ENCODE data around the gene TSR3.

Gene TSR3

GRCh38 chr16:1350691-1351090 is 987 bp downstream of the TSR3 start:
- no peak for TF ChIP-seq EZH2phosphoT487 (IDR thresholded peaks at IDR 0.05; ENCODE audit: borderline replicate concordance)
- no peak for TF ChIP-seq CTCF (conservative IDR thresholded peaks at IDR 0.05; ENCODE audit: low read length)
- no peaks in the 10 kb centered on the region for H3K27me3 ChIP-seq (ENCODE audit: insufficient read depth, low read length, poor library complexity, severe bottlenecking)
- H3K36me3 ChIP-seq (ENCODE audit: insufficient read depth, low read length), result no peaks in the 10 kb centered on the region
- no peaks in the 10 kb centered on the region for H3F3A ChIP-seq (ENCODE audit: low read depth)
- H3K79me2 ChIP-seq (ENCODE audit: insufficient read depth, low read length), result peaks cover 11% of the 10 kb centered on the region; the same call in 1 of the 2 replicates
- peak overlapping the region; percentile 76 for H3K4me2 ChIP-seq (ENCODE audit: low read depth, low read length, poor library complexity, severe bottlenecking)
- no peaks in the 10 kb centered on the region for H3K9me3 ChIP-seq (ENCODE audit: insufficient read depth, low read depth, low read length)
- H3K4me1 ChIP-seq (ENCODE audit: insufficient read depth, low read length, poor library complexity, severe bottlenecking), result no peaks in the 10 kb centered on the region
- no peaks in the 10 kb centered on the region for H4K20me1 ChIP-seq (ENCODE audit: insufficient read depth, low read length, poor library complexity, severe bottlenecking)
- H3K9me2 ChIP-seq (replicated peaks; ENCODE audit: low read depth, low read length), result no peaks in the 10 kb centered on the region
- peak overlapping the region; percentile 78 for H3K4me3 ChIP-seq (ENCODE audit: low read length, poor library complexity, severe bottlenecking)
- peak overlapping the region; percentile 72 for H3K9ac ChIP-seq (ENCODE audit: low read depth, low read length, poor library complexity, severe bottlenecking)
- no peak overlapping the region for H2AFZ ChIP-seq (ENCODE audit: low read length)

GRCh38 chr16:1349951-1350350 is 1.7 kb downstream of the TSR3 start:
- TF ChIP-seq EZH2phosphoT487 (IDR thresholded peaks at IDR 0.05; ENCODE audit: borderline replicate concordance), result no peak
- Histone ChIP-seq H3K9me3 (ENCODE audit: insufficient read depth, low read depth, low read length) (no peaks in the 10 kb centered on the region), H3K9ac (ENCODE audit: low read depth, low read length, poor library complexity, severe bottlenecking) (no peak overlapping the region), H3K27me3 (ENCODE audit: insufficient read depth, low read length, poor library complexity, severe bottlenecking) (no peaks in the 10 kb centered on the region), H3K4me2 (ENCODE audit: low read depth, low read length, poor library complexity, severe bottlenecking) (peak overlapping the region; percentile 76), H2AFZ (ENCODE audit: low read length) (no peak overlapping the region), H3K79me2 (ENCODE audit: insufficient read depth, low read length) (peaks cover 11% of the 10 kb centered on the region; the same call in 1 of the 2 replicates), H3K4me1 (ENCODE audit: insufficient read depth, low read length, poor library complexity, severe bottlenecking) (no peaks in the 10 kb centered on the region), H3K4me3 (ENCODE audit: low read length, poor library complexity, severe bottlenecking) (no peak overlapping the region), H4K20me1 (ENCODE audit: insufficient read depth, low read length, poor library complexity, severe bottlenecking) (no peaks in the 10 kb centered on the region), H3F3A (ENCODE audit: low read depth) (no peaks in the 10 kb centered on the region), H3K9me2 (replicated peaks; ENCODE audit: low read depth, low read length) (no peaks in the 10 kb centered on the region), H3K36me3 (ENCODE audit: insufficient read depth, low read length) (no peaks in the 10 kb centered on the region)

- Histone ChIP-seq H3F3A (ENCODE audit: low read depth) (no peaks in the 10 kb centered on the region), H3K4me3 (ENCODE audit: low read length, poor library complexity, severe bottlenecking) (no peak overlapping the region), H3K9me3 (ENCODE audit: insufficient read depth, low read depth, low read length) (no peaks in the 10 kb centered on the region), H3K9me2 (replicated peaks; ENCODE audit: low read depth, low read length) (no peaks in the 10 kb centered on the region), H4K20me1 (ENCODE audit: insufficient read depth, low read length, poor library complexity, severe bottlenecking) (no peaks in the 10 kb centered on the region), H3K4me2 (ENCODE audit: low read depth, low read length, poor library complexity, severe bottlenecking) (no peak overlapping the region), H3K4me1 (ENCODE audit: insufficient read depth, low read length, poor library complexity, severe bottlenecking) (no peaks in the 10 kb centered on the region), H2AFZ (ENCODE audit: low read length) (no peak overlapping the region), H3K36me3 (ENCODE audit: insufficient read depth, low read length) (no peaks in the 10 kb centered on the region), H3K9ac (ENCODE audit: low read depth, low read length, poor library complexity, severe bottlenecking) (no peak overlapping the region), H3K27me3 (ENCODE audit: insufficient read depth, low read length, poor library complexity, severe bottlenecking) (no peaks in the 10 kb centered on the region), H3K79me2 (ENCODE audit: insufficient read depth, low read length) (peaks cover 11% of the 10 kb centered on the region; the same call in 1 of the 2 replicates)
- TF ChIP-seq CTCF (conservative IDR thresholded peaks at IDR 0.05; ENCODE audit: low read length) (no peak), EZH2phosphoT487 (IDR thresholded peaks at IDR 0.05; ENCODE audit: borderline replicate concordance) (no peak)
Measured at GRCh38 chr16:1349351-1349750, 2.3 kb downstream of the TSR3 start.

GRCh38 chr16:1348926-1349325 is 2.8 kb downstream of the TSR3 start:
- H3K4me1 ChIP-seq (ENCODE audit: insufficient read depth, low read length, poor library complexity, severe bottlenecking), result no peaks in the 10 kb centered on the region
- no peak overlapping the region for H2AFZ ChIP-seq (ENCODE audit: low read length)
- peaks cover 11% of the 10 kb centered on the region; the same call in 1 of the 2 replicates for H3K79me2 ChIP-seq (ENCODE audit: insufficient read depth, low read length)
- TF ChIP-seq CTCF (conservative IDR thresholded peaks at IDR 0.05; ENCODE audit: low read length) (no peak), EZH2phosphoT487 (IDR thresholded peaks at IDR 0.05; ENCODE audit: borderline replicate concordance) (no peak)
- no peaks in the 10 kb centered on the region for H3K9me2 ChIP-seq (replicated peaks; ENCODE audit: low read depth, low read length)
- H4K20me1 ChIP-seq (ENCODE audit: insufficient read depth, low read length, poor library complexity, severe bottlenecking), result no peaks in the 10 kb centered on the region
- no peaks in the 10 kb centered on the region for H3K36me3 ChIP-seq (ENCODE audit: insufficient read depth, low read length)
- H3K27me3 ChIP-seq (ENCODE audit: insufficient read depth, low read length, poor library complexity, severe bottlenecking), result no peaks in the 10 kb centered on the region
- no peak overlapping the region for H3K4me3 ChIP-seq (ENCODE audit: low read length, poor library complexity, severe bottlenecking)
- no peak overlapping the region for H3K9ac ChIP-seq (ENCODE audit: low read depth, low read length, poor library complexity, severe bottlenecking)
- H3K4me2 ChIP-seq (ENCODE audit: low read depth, low read length, poor library complexity, severe bottlenecking), result no peak overlapping the region
- H3K9me3 ChIP-seq (ENCODE audit: insufficient read depth, low read depth, low read length), result no peaks in the 10 kb centered on the region
- H3F3A ChIP-seq (ENCODE audit: low read depth), result no peaks in the 10 kb centered on the region

Data from Loucy (cell line).